ENCODE data around the gene AKAP11. TPM values are rescaled to one million over a fixed set of nuclear protein-coding genes. Genes with fewer than 3 reads are reported as not detected.

The AKAP11 gene
- total and polyA plus RNA-seq, 4 donors: 35.5 to 114 (median 48.0) TPM

- Histone ChIP-seq H3K36me3 (ENCODE audit: control insufficient read depth, insufficient read depth, low read length) (no peaks in the 10 kb centered on the region), H3K9me3 (ENCODE audit: control insufficient read depth, insufficient read depth, low read length) (no peaks in the 10 kb centered on the region), H3K4me3 (ENCODE audit: low read depth, low read length) (no peak overlapping the region), H3K27me3 (ENCODE audit: control insufficient read depth, insufficient read depth, low read length) (no peaks in the 10 kb centered on the region), H3K4me1 (ENCODE audit: control insufficient read depth, insufficient read depth, low read length) (no peaks in the 10 kb centered on the region), H3K27ac (ENCODE audit: low read depth, low read length) (no peak overlapping the region)
- no peak for DNase-seq (ENCODE audit: low read depth in 4 of 6, low spot score in 6 of 6)
These were observed 52.8 kb downstream of the AKAP11 start for GRCh38 chr13:42324704-42325103.

- no peak overlapping the region for H3K27ac ChIP-seq (ENCODE audit: low read depth, low read length)
- no peaks in the 10 kb centered on the region for H3K4me1 ChIP-seq (ENCODE audit: control insufficient read depth, insufficient read depth, low read length)
- no peak for DNase-seq (ENCODE audit: low read depth in 4 of 6, low spot score in 6 of 6)
These were observed 55.8 kb downstream of the AKAP11 start for GRCh38 chr13:42327725-42328124.

GRCh38 chr13:42328672-42329071, 56.7 kb downstream of the AKAP11 start:
- H3K9me3 ChIP-seq (ENCODE audit: control insufficient read depth, insufficient read depth, low read length): no peaks in the 10 kb centered on the region
- H3K4me1 ChIP-seq (ENCODE audit: control insufficient read depth, insufficient read depth, low read length): no peaks in the 10 kb centered on the region
- no peaks in the 10 kb centered on the region for H3K36me3 ChIP-seq (ENCODE audit: control insufficient read depth, insufficient read depth, low read length)
- DNase-seq (ENCODE audit: low read depth in 4 of 6, low spot score in 6 of 6): no peak
- H3K4me3 ChIP-seq (ENCODE audit: low read depth, low read length): no peak overlapping the region
- no peaks in the 10 kb centered on the region for H3K27me3 ChIP-seq (ENCODE audit: control insufficient read depth, insufficient read depth, low read length)
- no peak overlapping the region for H3K27ac ChIP-seq (ENCODE audit: low read depth, low read length)

More at GRCh38 chr13:42327725-42328124, 55.8 kb downstream of the AKAP11 start:
- H3K27me3 ChIP-seq (ENCODE audit: control insufficient read depth, insufficient read depth, low read length): no peaks in the 10 kb centered on the region
- no peak overlapping the region for H3K4me3 ChIP-seq (ENCODE audit: low read depth, low read length)
- no peaks in the 10 kb centered on the region for H3K36me3 ChIP-seq (ENCODE audit: control insufficient read depth, insufficient read depth, low read length)
- H3K9me3 ChIP-seq (ENCODE audit: control insufficient read depth, insufficient read depth, low read length): no peaks in the 10 kb centered on the region

- no peaks in the 10 kb centered on the region for H3K36me3 ChIP-seq (ENCODE audit: control insufficient read depth, insufficient read depth, low read length)
- no peaks in the 10 kb centered on the region for H3K27me3 ChIP-seq (ENCODE audit: control insufficient read depth, insufficient read depth, low read length)
- no peak overlapping the region for H3K27ac ChIP-seq (ENCODE audit: low read depth, low read length)
These were observed 57.3 kb downstream of the AKAP11 start for GRCh38 chr13:42329239-42329638.

GRCh38 chr13:42331009-42331408, 59.1 kb downstream of the AKAP11 start:
- no peak overlapping the region for H3K4me3 ChIP-seq (ENCODE audit: low read depth, low read length)
- H3K9me3 ChIP-seq (ENCODE audit: control insufficient read depth, insufficient read depth, low read length): no peaks in the 10 kb centered on the region
- H3K4me1 ChIP-seq (ENCODE audit: control insufficient read depth, insufficient read depth, low read length): no peaks in the 10 kb centered on the region
- no peaks in the 10 kb centered on the region for H3K36me3 ChIP-seq (ENCODE audit: control insufficient read depth, insufficient read depth, low read length)
- no peaks in the 10 kb centered on the region for H3K27me3 ChIP-seq (ENCODE audit: control insufficient read depth, insufficient read depth, low read length)
- no peak for DNase-seq (ENCODE audit: low read depth in 4 of 6, low spot score in 6 of 6)
- H3K27ac ChIP-seq (ENCODE audit: low read depth, low read length): no peak overlapping the region

More at GRCh38 chr13:42329239-42329638, 57.3 kb downstream of the AKAP11 start:
- H3K4me1 ChIP-seq (ENCODE audit: control insufficient read depth, insufficient read depth, low read length): no peaks in the 10 kb centered on the region
- H3K4me3 ChIP-seq (ENCODE audit: low read depth, low read length): no peak overlapping the region
- no peak for DNase-seq (ENCODE audit: low read depth in 4 of 6, low spot score in 6 of 6)
- no peaks in the 10 kb centered on the region for H3K9me3 ChIP-seq (ENCODE audit: control insufficient read depth, insufficient read depth, low read length)

GRCh38 chr13:42333613-42334328, 61.8 kb downstream of the AKAP11 start:
- H3K9me3 ChIP-seq (ENCODE audit: control insufficient read depth, insufficient read depth, low read length): no peaks in the 10 kb centered on the region
- WGBS (ENCODE audit: insufficient coverage): 84% methylated on average over 12 of the region's 12 CpGs
- H3K36me3 ChIP-seq (ENCODE audit: control insufficient read depth, insufficient read depth, low read length): no peaks in the 10 kb centered on the region
- H3K4me3 ChIP-seq (ENCODE audit: low read depth, low read length): no peak overlapping the region
- no peak overlapping the region for H3K27ac ChIP-seq (ENCODE audit: low read depth, low read length)
- H3K27me3 ChIP-seq (ENCODE audit: control insufficient read depth, insufficient read depth, low read length): no peaks in the 10 kb centered on the region
- DNase-seq (ENCODE audit: low read depth in 4 of 6, low spot score in 6 of 6): peak in 4 of 6 donors; percentile 19 to 85 (median 37)
- no peaks in the 10 kb centered on the region for H3K4me1 ChIP-seq (ENCODE audit: control insufficient read depth, insufficient read depth, low read length)

GRCh38 chr13:42334329-42334706, 62.4 kb downstream of the AKAP11 start:
- no peaks in the 10 kb centered on the region for H3K4me1 ChIP-seq (ENCODE audit: control insufficient read depth, insufficient read depth, low read length)
- no peak overlapping the region for H3K27ac ChIP-seq (ENCODE audit: low read depth, low read length)
- H3K27me3 ChIP-seq (ENCODE audit: control insufficient read depth, insufficient read depth, low read length): no peaks in the 10 kb centered on the region
- 56% methylated on average over 4 of the region's 6 CpGs for WGBS (ENCODE audit: insufficient coverage)
- no peak for DNase-seq (ENCODE audit: low read depth in 4 of 6, low spot score in 6 of 6)
- H3K9me3 ChIP-seq (ENCODE audit: control insufficient read depth, insufficient read depth, low read length): no peaks in the 10 kb centered on the region
- H3K4me3 ChIP-seq (ENCODE audit: low read depth, low read length): no peak overlapping the region
- no peaks in the 10 kb centered on the region for H3K36me3 ChIP-seq (ENCODE audit: control insufficient read depth, insufficient read depth, low read length)

- no peak overlapping the region for H3K27ac ChIP-seq (ENCODE audit: low read depth, low read length)
- no peaks in the 10 kb centered on the region for H3K9me3 ChIP-seq (ENCODE audit: control insufficient read depth, insufficient read depth, low read length)
- DNase-seq (ENCODE audit: low read depth in 4 of 6, low spot score in 6 of 6): no peak
- no peaks in the 10 kb centered on the region for H3K27me3 ChIP-seq (ENCODE audit: control insufficient read depth, insufficient read depth, low read length)
- H3K4me1 ChIP-seq (ENCODE audit: control insufficient read depth, insufficient read depth, low read length): no peaks in the 10 kb centered on the region
- no peak overlapping the region for H3K4me3 ChIP-seq (ENCODE audit: low read depth, low read length)
- H3K36me3 ChIP-seq (ENCODE audit: control insufficient read depth, insufficient read depth, low read length): no peaks in the 10 kb centered on the region
- 82% methylated on average over 2 of the region's 7 CpGs for WGBS (ENCODE audit: insufficient coverage)
These were observed 66.1 kb downstream of the AKAP11 start for GRCh38 chr13:42337808-42338600.

- Histone ChIP-seq H3K27ac (ENCODE audit: low read depth, low read length) (no peak overlapping the region), H3K9me3 (ENCODE audit: control insufficient read depth, insufficient read depth, low read length) (no peaks in the 10 kb centered on the region), H3K4me3 (ENCODE audit: low read depth, low read length) (no peak overlapping the region), H3K36me3 (ENCODE audit: control insufficient read depth, insufficient read depth, low read length) (no peaks in the 10 kb centered on the region), H3K27me3 (ENCODE audit: control insufficient read depth, insufficient read depth, low read length) (no peaks in the 10 kb centered on the region), H3K4me1 (ENCODE audit: control insufficient read depth, insufficient read depth, low read length) (no peaks in the 10 kb centered on the region)
- DNase-seq (ENCODE audit: low read depth in 4 of 6, low spot score in 6 of 6): no peak
- no CpG with 5 or more reads among the region's 3 CpGs for WGBS (ENCODE audit: insufficient coverage)
These were observed 73.4 kb downstream of the AKAP11 start for GRCh38 chr13:42345367-42345766.

- H3K9me3 ChIP-seq (ENCODE audit: control insufficient read depth, insufficient read depth, low read length): no peaks in the 10 kb centered on the region
- no peaks in the 10 kb centered on the region for H3K4me1 ChIP-seq (ENCODE audit: control insufficient read depth, insufficient read depth, low read length)
- DNase-seq (ENCODE audit: low read depth in 4 of 6, low spot score in 6 of 6): no peak
- H3K4me3 ChIP-seq (ENCODE audit: low read depth, low read length): no peak overlapping the region
- H3K36me3 ChIP-seq (ENCODE audit: control insufficient read depth, insufficient read depth, low read length): no peaks in the 10 kb centered on the region
- H3K27me3 ChIP-seq (ENCODE audit: control insufficient read depth, insufficient read depth, low read length): no peaks in the 10 kb centered on the region
- no peak overlapping the region for H3K27ac ChIP-seq (ENCODE audit: low read depth, low read length)
- no CpG with 5 or more reads among the region's 4 CpGs for WGBS (ENCODE audit: insufficient coverage)
These were observed 76.6 kb downstream of the AKAP11 start for GRCh38 chr13:42348576-42348975.
